Osteoblast (primary cell): ENCODE data around the gene USP16. TPM values are rescaled to one million over a fixed set of nuclear protein-coding genes. Genes with fewer than 3 reads are reported as not detected.

Source experiments
- DNase-seq: peaks from one replicate; pipeline ENCODE4 v3.0.0; 2011; ENCODE audit warnings: low spot score, mixed read lengths; ENCODE audit not compliant: insufficient read length; ENCODE audit errors: missing footprints
- H2AFZ ChIP-seq: 2 replicates; pipeline ENCODE4 v1.6.0; 2011; ENCODE audit warnings: mild to moderate bottlenecking, low read length
- H3K27ac ChIP-seq: 2 replicates; pipeline ENCODE4 v1.5.1; 2011; ENCODE audit warnings: mild to moderate bottlenecking, low read depth, low read length, moderate library complexity
- H3K27me3 ChIP-seq: 2 replicates; pipeline ENCODE4 v1.6.0; 2012; ENCODE audit warnings: mild to moderate bottlenecking, control low read depth, inconsistent platforms, low read length, moderate library complexity; ENCODE audit not compliant: insufficient read depth
- H3K36me3 ChIP-seq: 2 replicates; pipeline ENCODE4 v1.5.1; 2011; ENCODE audit warnings: mild to moderate bottlenecking, low read length, control low read depth, moderate library complexity; ENCODE audit not compliant: insufficient read depth
- H3K4me1 ChIP-seq: 2 replicates; pipeline ENCODE4 v1.5.1; 2011; ENCODE audit warnings: mild to moderate bottlenecking, low read length, control low read depth, moderate library complexity; ENCODE audit not compliant: insufficient read depth
- H3K4me2 ChIP-seq: 2 replicates; pipeline ENCODE4 v1.6.0; 2011; ENCODE audit warnings: mild to moderate bottlenecking, low read length; ENCODE audit not compliant: insufficient read depth
- H3K4me3 ChIP-seq: fragments of 200-600 bp; sonication (generic); 3 replicates; pipeline ENCODE4 v1.5.1; 2012; ENCODE audit warnings: mild to moderate bottlenecking, low read length, inconsistent platforms; ENCODE audit not compliant: insufficient read depth
- H3K79me2 ChIP-seq: 2 replicates; pipeline ENCODE4 v1.6.0; 2012; ENCODE audit warnings: mild to moderate bottlenecking, low read length, control low read depth, inconsistent platforms; ENCODE audit not compliant: insufficient read depth
- H3K9me3 ChIP-seq: 2 replicates; pipeline ENCODE4 v1.5.1; 2011; ENCODE audit warnings: low read depth, low read length, control low read depth
- H4K20me1 ChIP-seq: 2 replicates; pipeline ENCODE4 v1.6.0; 2012; ENCODE audit warnings: mild to moderate bottlenecking, low read length, control low read depth; ENCODE audit not compliant: insufficient read depth
- CTCF ChIP-seq: IDR thresholded peaks from 2 replicates; pipeline ENCODE4 v1.5.1; 2011; ENCODE audit warnings: mild to moderate bottlenecking, low read depth, low read length, moderate library complexity; ENCODE audit errors: extremely low read depth
- total RNA-seq: library from RNA; depleted of rRNA; stranded (reverse); fragments of >200 nt; gene quantifications from 2 replicates; pipeline ENCODE4 v1.2.3, GENCODE V29; 2012

Gene USP16
- total RNA-seq, 1 donor, result 47.4 TPM

DNA sequence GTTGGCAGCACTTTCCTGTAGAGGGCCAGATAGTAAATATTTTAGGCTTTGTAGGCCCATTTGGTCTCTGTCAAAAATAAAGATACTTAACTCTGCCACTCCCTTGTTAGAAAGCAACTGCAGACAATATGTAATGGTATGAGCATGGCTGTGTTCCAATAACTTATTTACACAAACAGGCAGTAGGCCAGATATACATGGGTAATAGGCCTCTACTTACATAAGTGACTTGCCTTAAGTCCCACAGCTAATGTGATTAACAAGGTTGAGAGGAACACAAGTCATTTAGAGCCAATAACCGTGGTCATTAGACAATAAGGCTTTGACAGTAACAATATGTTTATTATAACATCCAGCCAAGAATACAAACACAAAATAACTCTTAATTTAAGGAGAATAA lies 31.5 kb downstream of the USP16 start:
- Histone ChIP-seq H3K4me3 (no peak overlapping the region), H3K27ac (no peak overlapping the region), H3K4me1 (peaks cover 4% of the 10 kb centered on the region), H4K20me1 (no peaks in the 10 kb centered on the region), H3K36me3 (peaks cover 76% of the 10 kb centered on the region), H3K9me3 (no peaks in the 10 kb centered on the region), H2AFZ (no peak overlapping the region), H3K4me2 (no peak overlapping the region), H3K79me2 (peaks cover 2% of the 10 kb centered on the region), H3K27me3 (no peaks in the 10 kb centered on the region)
- DNase-seq, result no peak
- no peak for TF ChIP-seq CTCF

GRCh38 chr21:29056538-29057050 lies 32.1 kb downstream of the USP16 start:
- peaks cover 4% of the 10 kb centered on the region for H3K4me1 ChIP-seq
- H3K4me3 ChIP-seq, result no peak overlapping the region
- no peak overlapping the region for H2AFZ ChIP-seq
- no peak for TF ChIP-seq CTCF
- no peaks in the 10 kb centered on the region for H3K27me3 ChIP-seq
- H3K9me3 ChIP-seq, result no peaks in the 10 kb centered on the region
- peaks cover 79% of the 10 kb centered on the region for H3K36me3 ChIP-seq
- no peak for DNase-seq
- H3K4me2 ChIP-seq, result no peak overlapping the region
- H3K27ac ChIP-seq, result no peak overlapping the region
- H4K20me1 ChIP-seq, result no peaks in the 10 kb centered on the region
- peaks cover 2% of the 10 kb centered on the region for H3K79me2 ChIP-seq

DNA sequence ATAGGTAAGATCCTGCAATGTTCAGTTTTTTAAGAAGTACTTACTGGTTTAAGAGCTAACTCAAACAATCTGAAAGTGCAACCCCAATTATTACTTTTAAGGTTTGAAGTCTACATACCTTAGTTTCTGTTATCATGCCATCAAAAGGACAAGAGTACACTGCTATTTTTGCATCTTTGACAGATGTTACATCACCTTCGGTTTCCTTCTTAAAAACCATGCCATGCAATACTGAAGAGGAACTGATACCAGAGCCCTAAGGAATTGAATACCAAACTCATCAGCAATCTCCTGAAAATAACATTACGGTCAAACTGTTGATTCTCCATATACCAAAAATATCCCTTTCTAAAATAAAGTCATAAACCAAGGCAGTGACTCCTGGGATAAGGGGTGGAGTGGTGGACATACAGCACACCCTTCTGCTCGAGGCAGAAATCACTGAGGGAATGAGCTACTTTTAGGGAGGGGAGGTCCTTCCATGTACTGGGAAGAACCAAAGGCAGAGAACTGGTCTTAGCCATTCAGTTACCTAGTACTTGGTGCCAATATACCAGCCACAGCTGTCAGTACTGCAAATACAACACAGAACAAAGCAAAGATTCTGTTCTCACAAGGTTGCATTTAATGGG lies 40.5 kb downstream of the USP16 start:
- Histone ChIP-seq H3K4me1 (no peaks in the 10 kb centered on the region), H3K36me3 (peaks cover 90% of the 10 kb centered on the region), H3K4me2 (no peak overlapping the region), H3K27ac (no peak overlapping the region), H3K27me3 (no peaks in the 10 kb centered on the region), H3K4me3 (no peak overlapping the region), H3K79me2 (peaks cover 28% of the 10 kb centered on the region), H3K9me3 (no peaks in the 10 kb centered on the region), H4K20me1 (peaks cover 2% of the 10 kb centered on the region), H2AFZ (no peak overlapping the region)
- no peak for DNase-seq
- TF ChIP-seq CTCF, result no peak

- H4K20me1 ChIP-seq, result peaks cover 21% of the 10 kb centered on the region
- H2AFZ ChIP-seq, result peak overlapping the region; percentile 83
- no peak for TF ChIP-seq CTCF
- H3K27ac ChIP-seq, result peak overlapping the region; percentile 83
- H3K9me3 ChIP-seq, result no peaks in the 10 kb centered on the region
- peaks cover 12% of the 10 kb centered on the region for H3K36me3 ChIP-seq
- DNase-seq, result peak; percentile 62
- H3K4me2 ChIP-seq, result peak overlapping the region; percentile 88
- peaks cover 50% of the 10 kb centered on the region for H3K79me2 ChIP-seq
- H3K4me3 ChIP-seq, result peak overlapping the region; percentile 84
- no peaks in the 10 kb centered on the region for H3K27me3 ChIP-seq
- H3K4me1 ChIP-seq, result peaks cover 21% of the 10 kb centered on the region
These were observed 48.4 kb downstream of the USP16 start for GRCh38 chr21:29072873-29073221.
